ENCODE measurements around the gene OR10P1. TPM values are rescaled to one million over a fixed set of nuclear protein-coding genes. Genes with fewer than 3 reads are reported as not detected.

OR10P1 gene
- total and polyA plus RNA-seq, 2 of the 4 experiments (the other 2 are of a cell fraction) = not detected

DNA sequence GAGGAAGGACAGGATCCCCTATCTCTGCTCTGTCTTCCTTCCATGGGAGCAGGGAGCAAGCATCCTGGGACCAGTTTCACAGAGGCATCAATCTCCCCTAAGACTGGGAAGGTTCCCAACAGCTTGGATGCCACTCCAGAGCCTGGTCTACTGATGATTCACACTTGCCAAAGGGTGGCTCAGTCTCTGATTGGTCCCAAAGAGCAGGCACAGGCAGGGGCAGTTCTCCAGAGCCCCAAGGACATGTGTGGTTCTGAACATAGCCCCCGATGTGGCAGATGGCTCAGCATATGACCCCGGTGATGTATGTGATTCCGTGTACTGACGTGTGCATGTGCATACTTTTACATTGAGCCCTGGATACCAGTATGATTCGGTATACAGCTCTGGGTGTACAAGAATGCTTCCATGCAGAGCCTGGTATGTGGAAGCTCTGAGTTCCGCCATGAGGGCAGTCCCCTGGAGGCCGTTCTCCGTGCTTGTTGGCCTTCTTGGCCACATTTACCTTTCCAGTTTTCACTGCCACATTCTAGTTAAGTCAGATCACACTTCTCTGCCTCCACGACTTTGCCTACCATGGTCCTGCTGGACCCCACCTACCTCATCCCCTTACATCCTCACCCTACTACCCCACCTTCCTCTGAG is 49.8 kb downstream of the OR10P1 start:
- no peak overlapping the region for H3K56ac ChIP-seq (ENCODE audit: extremely low read depth, insufficient read depth, low read length)
- H4K20me1 ChIP-seq (ENCODE audit: insufficient read depth, low read length) = no peaks in the 10 kb centered on the region
- DNase-seq (no peak), ATAC-seq (ENCODE audit: low read depth) (peak; percentile 33; the same call in 1 of the 2 replicates)
- in situ Hi-C loops (cut with MboI; ENCODE audit: low sequenced_read_pairs) (no loop called here), intact Hi-C loops (cut with micrococcal nuclease) (no loop called here), dilution Hi-C loops (cut with HindIII; ENCODE audit: low sequenced_read_pairs, unreplicated experiment) (no loop called here)
- no peaks in the 10 kb centered on the region for H3K36me3 ChIP-seq (ENCODE audit: control insufficient read depth, insufficient read depth, low read length)
- 88% methylated on average over 9 of the region's 9 CpGs; no CpG with 5 or more reads in 1 of the 2 experiments for WGBS, 2 experiments (ENCODE audit: extremely low coverage in 2 of 2, insufficient read length in 1 of 2)
- H3K27me3 ChIP-seq (ENCODE audit: control insufficient read depth, insufficient read depth, low read length) = peaks cover 12% of the 10 kb centered on the region
- H3K4me2 ChIP-seq (ENCODE audit: low read depth, low read length) = no peak overlapping the region
- H2BK120ac ChIP-seq (ENCODE audit: low read depth, low read length) = no peak overlapping the region
- no peak overlapping the region for H2BK15ac ChIP-seq (ENCODE audit: low read depth, low read length)
- ChIA-PET POLR2A (ENCODE audit: unreplicated experiment) (no interaction called here), CTCF (no interaction called here)
- H3K4me3 ChIP-seq (ENCODE audit: insufficient read depth, low read depth, low read length) = no peak overlapping the region
- no peak overlapping the region for H4K5ac ChIP-seq (ENCODE audit: low read depth, low read length)
- peak overlapping the region; percentile 8 for H2AFZ ChIP-seq (replicated peaks; ENCODE audit: low read length, poor library complexity)
- TF ChIP-seq MXI1 (IDR thresholded peaks at IDR 0.05; ENCODE audit: borderline replicate concordance, low read depth, low read length) (no peak), FOS (IDR thresholded peaks at IDR 0.05; ENCODE audit: low read depth, low read length) (no peak), SMC3 (IDR thresholded peaks at IDR 0.05; ENCODE audit: low read depth, low read length) (no peak), NFE2L2 (IDR thresholded peaks at IDR 0.05; ENCODE audit: low read depth, low read length) (no peak), POLR2A (IDR thresholded peaks at IDR 0.05; ENCODE audit: low read depth, low read length) (no peak), RAD21 (IDR thresholded peaks at IDR 0.05; ENCODE audit: low read length) (no peak), BHLHE40 (IDR thresholded peaks at IDR 0.05; ENCODE audit: low read depth, low read length) (no peak), MAZ (IDR thresholded peaks at IDR 0.05; ENCODE audit: borderline replicate concordance, low read depth, low read length) (no peak), MAFK (IDR thresholded peaks at IDR 0.05; ENCODE audit: low read depth, low read length) (no peak), RFX5 (IDR thresholded peaks at IDR 0.05; ENCODE audit: low read depth, low read length) (no peak), RCOR1 (IDR thresholded peaks at IDR 0.05; ENCODE audit: insufficient replicate concordance, low read length) (no peak), CHD1 (IDR thresholded peaks at IDR 0.05; ENCODE audit: low read depth, low read length) (no peak), CEBPB (IDR thresholded peaks at IDR 0.05; ENCODE audit: low read depth, low read length) (no peak)
- TF ChIP-seq, protein P1, sequence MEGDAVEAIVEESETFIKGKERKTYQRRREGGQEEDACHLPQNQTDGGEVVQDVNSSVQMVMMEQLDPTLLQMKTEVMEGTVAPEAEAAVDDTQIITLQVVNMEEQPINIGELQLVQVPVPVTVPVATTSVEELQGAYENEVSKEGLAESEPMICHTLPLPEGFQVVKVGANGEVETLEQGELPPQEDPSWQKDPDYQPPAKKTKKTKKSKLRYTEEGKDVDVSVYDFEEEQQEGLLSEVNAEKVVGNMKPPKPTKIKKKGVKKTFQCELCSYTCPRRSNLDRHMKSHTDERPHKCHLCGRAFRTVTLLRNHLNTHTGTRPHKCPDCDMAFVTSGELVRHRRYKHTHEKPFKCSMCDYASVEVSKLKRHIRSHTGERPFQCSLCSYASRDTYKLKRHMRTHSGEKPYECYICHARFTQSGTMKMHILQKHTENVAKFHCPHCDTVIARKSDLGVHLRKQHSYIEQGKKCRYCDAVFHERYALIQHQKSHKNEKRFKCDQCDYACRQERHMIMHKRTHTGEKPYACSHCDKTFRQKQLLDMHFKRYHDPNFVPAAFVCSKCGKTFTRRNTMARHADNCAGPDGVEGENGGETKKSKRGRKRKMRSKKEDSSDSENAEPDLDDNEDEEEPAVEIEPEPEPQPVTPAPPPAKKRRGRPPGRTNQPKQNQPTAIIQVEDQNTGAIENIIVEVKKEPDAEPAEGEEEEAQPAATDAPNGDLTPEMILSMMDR (conservative IDR thresholded peaks at IDR 0.05; ENCODE audit: low read depth, low read length) = no peak
- TF ChIP-seq, protein P2, sequence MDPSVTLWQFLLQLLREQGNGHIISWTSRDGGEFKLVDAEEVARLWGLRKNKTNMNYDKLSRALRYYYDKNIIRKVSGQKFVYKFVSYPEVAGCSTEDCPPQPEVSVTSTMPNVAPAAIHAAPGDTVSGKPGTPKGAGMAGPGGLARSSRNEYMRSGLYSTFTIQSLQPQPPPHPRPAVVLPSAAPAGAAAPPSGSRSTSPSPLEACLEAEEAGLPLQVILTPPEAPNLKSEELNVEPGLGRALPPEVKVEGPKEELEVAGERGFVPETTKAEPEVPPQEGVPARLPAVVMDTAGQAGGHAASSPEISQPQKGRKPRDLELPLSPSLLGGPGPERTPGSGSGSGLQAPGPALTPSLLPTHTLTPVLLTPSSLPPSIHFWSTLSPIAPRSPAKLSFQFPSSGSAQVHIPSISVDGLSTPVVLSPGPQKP (IDR thresholded peaks at IDR 0.05; ENCODE audit: borderline replicate concordance, low read depth, low read length) = no peak
- TF ChIP-seq, protein P3, sequence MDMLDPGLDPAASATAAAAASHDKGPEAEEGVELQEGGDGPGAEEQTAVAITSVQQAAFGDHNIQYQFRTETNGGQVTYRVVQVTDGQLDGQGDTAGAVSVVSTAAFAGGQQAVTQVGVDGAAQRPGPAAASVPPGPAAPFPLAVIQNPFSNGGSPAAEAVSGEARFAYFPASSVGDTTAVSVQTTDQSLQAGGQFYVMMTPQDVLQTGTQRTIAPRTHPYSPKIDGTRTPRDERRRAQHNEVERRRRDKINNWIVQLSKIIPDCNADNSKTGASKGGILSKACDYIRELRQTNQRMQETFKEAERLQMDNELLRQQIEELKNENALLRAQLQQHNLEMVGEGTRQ (IDR thresholded peaks at IDR 0.05; ENCODE audit: low read depth, low read length) = no peak
- no peak overlapping the region for H3K23ac ChIP-seq (ENCODE audit: low read depth, low read length)
- no peaks in the 10 kb centered on the region for H3K79me1 ChIP-seq (ENCODE audit: low read depth in 1 of 2, low read length in 2 of 2)
- H2BK5ac ChIP-seq (ENCODE audit: low read depth, low read length, poor library complexity, severe bottlenecking) = no peak overlapping the region
- H3K9ac ChIP-seq (ENCODE audit: low read depth, low read length) = no peak overlapping the region
- H4K8ac ChIP-seq (ENCODE audit: low read depth in 2 of 2, low read length in 2 of 2) = no peak overlapping the region
- no peak overlapping the region for H4K91ac ChIP-seq (ENCODE audit: insufficient read depth, low read depth, low read length)
- H2AK9ac ChIP-seq (replicated peaks; ENCODE audit: low read depth, low read length, poor library complexity) = no peak overlapping the region
- H3K4me1 ChIP-seq (ENCODE audit: control insufficient read depth, insufficient read depth, low read length) = no peaks in the 10 kb centered on the region; the same call in 1 of the 2 replicates
- no peak overlapping the region for H3K14ac ChIP-seq (replicated peaks; ENCODE audit: low read depth, low read length)
- no peaks in the 10 kb centered on the region for H3K9me3 ChIP-seq (ENCODE audit: control insufficient read depth, insufficient read depth, low read length)
- H2BK20ac ChIP-seq (ENCODE audit: low read depth, low read length) = no peak overlapping the region
- no peak overlapping the region for H3K27ac ChIP-seq (ENCODE audit: insufficient read depth, low read length)
- no peak overlapping the region for H3K18ac ChIP-seq (ENCODE audit: low read depth, low read length)
- no peak overlapping the region for H2AK5ac ChIP-seq (ENCODE audit: low read depth, low read length)
- H3K4ac ChIP-seq (ENCODE audit: low read depth, low read length) = no peak overlapping the region
- no TSS peak for BruUV-seq (replicated peaks)
- no peaks in the 10 kb centered on the region for H3K9me1 ChIP-seq (ENCODE audit: insufficient read depth, low read length)
